HG03045 (cell line): ENCODE data around the gene CXCR1.
"Not testable (repeated sequence)": the region's sequence is repeated elsewhere in the genome, so short reads cannot be mapped to it uniquely, and the experiment has no call there.

Source experiments
- ATAC-seq: cut with Tn5 transposase; IDR thresholded peaks from one replicate; pipeline ENCODE4 v1.9.1; 2021; ENCODE audit warnings: mild to moderate bottlenecking, moderate library complexity; ENCODE audit not compliant: unreplicated experiment

CXCR1 gene

DNA sequence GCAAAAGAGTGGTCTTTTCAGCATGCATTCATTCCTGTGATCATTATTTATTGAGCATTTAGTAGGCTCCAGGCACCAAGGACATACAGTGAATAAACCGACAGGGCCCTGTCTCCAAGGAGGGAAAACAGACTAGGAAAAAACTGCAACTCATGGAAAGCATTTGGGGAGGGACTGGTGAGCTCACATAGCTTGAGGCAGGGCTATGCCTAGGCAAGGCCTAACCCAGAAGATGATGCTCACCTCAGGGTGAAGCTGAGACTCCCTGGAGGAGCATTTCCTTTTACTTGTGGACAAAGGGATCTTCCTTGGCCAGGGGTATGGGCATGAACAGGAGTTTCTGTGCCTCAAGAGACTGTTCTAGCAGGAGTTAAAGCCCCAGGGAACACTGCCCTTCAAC lies 3.9 kb downstream of the CXCR1 start:
- ATAC-seq = no peak

- no peak for ATAC-seq
Observed at GRCh38 chr2:218161644-218162043, 5.1 kb downstream of the CXCR1 start.

DNA sequence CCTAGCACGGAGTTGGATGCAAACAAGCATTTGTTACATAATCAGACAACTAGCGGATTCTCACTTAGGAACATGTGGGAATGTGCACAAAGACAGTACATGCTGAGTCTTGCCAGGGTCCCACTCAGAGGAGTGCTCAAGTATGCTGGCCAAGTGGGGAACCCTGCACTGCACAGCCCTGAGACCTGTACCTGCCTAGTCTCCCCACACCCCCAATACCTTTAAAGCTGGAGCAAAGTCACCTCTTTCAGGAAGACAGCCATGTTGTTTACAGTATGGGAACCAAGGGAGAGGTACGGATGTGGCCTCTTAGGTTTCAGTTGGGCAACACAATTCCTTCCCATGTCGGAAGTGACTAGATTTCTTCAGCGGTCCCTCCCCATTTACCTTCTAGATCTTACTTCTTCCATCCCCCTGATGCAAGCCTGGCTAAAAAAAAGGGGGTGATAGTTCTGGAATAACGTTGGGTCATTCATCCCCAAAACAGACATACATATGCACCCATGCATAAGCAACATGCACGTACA lies 10.7 kb downstream of the CXCR1 start:
- ATAC-seq = no peak

GRCh38 chr2:218152777-218153176 lies 14.0 kb downstream of the CXCR1 start:
- no peak for ATAC-seq

- ATAC-seq = no peak
Observed at GRCh38 chr2:218152172-218152571, 14.6 kb downstream of the CXCR1 start.

GRCh38 chr2:218149848-218150440 lies 16.8 kb downstream of the CXCR1 start:
- ATAC-seq = no peak

- no peak for ATAC-seq
Observed at GRCh38 chr2:218149098-218149497, 17.7 kb downstream of the CXCR1 start.

- no peak for ATAC-seq
Observed at GRCh38 chr2:218146056-218146455, 20.7 kb downstream of the CXCR1 start.

DNA sequence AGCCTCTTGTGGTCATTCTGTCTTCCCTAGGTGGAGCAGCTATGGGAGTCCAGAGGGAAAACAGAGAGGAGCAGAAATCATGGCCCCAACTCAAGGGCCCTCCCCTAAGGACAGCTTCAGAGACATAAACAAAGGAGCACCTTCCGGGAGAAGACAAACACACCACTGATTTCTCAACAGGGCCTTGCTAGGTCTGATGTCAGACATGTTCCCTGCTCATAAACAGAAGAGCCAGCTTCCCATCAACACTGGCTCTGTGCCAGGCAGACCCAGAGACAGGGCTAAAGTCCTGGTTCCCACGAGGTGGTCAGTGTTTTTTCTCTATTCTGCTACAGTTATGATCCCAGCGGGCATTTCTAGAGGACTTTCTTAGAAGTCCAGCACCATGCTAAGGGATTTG lies 21.6 kb downstream of the CXCR1 start:
- no peak for ATAC-seq

- ATAC-seq = no peak
Observed at GRCh38 chr2:218138047-218138446, 28.7 kb downstream of the CXCR1 start.

GRCh38 chr2:218137514-218137913 lies 29.2 kb downstream of the CXCR1 start:
- no peak for ATAC-seq

DNA sequence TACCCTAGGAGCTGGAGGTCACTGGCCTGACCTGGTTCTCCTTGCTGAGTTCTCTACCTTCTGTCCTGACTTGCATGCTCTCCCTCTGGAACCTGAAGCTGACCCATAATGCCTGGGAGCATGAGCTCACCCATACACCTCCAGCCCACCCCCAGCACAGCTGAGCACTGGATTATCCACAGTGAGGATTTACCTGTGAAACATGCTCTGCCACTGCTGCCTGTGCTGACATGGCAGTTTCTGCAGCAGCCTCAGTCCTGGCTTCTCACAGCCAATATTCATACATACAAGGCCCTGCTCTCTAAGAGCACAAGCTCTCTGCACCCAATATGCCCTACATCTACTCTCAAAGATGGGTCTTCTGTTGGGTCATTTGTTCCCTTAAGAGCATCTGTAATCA lies 35.9 kb downstream of the CXCR1 start:
- ATAC-seq = no peak

DNA sequence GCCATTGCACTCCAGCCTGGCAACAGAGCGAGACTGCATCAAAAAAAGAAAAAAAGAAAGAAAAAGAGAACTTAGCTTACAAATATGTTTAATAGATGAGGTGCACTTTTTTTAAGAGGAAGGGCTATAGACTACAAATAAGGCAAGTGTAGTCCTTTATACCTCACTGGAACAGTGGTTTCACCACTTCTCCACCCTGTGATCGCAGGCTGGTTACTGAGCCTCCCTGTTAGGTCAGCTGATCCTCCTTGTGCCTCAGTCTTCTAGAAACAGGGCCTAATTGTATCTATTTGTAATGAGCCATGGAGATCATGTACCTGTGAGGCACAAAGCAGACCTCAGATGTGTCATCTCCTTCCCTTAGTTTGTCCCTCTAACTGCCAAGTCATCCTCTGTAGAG lies 36.4 kb downstream of the CXCR1 start:
- ATAC-seq = no peak

DNA sequence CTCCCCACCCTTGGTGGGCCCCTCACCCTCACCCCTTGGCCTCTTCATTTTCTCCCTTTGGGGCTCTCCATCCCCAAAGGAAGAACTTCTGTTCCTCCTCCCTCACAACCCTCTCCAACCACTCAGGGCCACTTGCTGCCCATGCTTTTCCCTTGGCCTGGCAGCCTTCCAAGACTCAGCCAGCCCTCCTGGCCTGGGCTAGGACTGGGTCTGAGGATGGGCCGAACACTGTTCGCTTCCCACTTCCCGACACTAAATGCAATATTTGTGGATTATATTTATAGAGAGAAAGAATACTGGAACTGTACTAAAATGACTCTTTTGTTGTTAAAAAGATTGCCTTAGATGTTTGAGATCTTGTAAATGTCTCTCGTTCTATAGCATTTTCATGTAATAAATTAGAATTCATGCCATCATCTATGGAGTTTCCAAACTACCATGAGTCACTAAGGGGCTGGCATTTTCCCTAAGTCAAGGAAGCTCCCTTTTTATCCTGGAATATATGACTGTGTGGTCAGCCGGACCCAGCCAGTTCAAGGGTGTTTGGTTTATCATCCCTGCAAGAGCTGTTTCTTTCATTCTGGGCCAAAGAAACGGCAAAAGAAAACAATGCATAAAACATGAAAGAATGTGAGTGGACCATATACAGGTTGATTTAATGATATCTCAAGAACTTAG lies 37.2 kb downstream of the CXCR1 start:
- no peak for ATAC-seq

- no peak for ATAC-seq
Observed at GRCh38 chr2:218128781-218129457, 37.8 kb downstream of the CXCR1 start.

- ATAC-seq = no peak
Observed at GRCh38 chr2:218127929-218128455, 38.8 kb downstream of the CXCR1 start.

DNA sequence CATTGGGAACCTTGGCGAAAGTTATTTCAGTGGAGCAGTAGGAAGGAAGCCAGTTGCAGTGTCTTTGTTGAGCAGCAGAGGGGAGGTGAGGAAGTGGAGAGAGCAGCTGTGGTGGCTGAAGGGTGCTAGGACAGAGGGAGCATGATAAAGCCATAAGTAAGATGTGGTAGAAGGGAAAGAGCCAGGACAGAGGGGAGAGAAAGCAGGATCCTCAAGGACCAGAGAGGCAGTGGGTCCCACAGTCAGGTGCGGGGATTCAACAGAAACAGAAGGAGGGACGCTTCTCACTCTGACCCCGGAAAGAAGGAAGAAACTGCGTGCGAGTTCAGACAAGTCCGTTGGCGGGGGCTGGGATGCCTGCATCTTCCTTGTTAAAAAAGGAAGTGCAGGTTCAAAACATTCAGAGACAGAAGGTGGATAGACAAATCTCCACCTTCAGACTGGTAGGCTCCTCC lies 41.1 kb downstream of the CXCR1 start, which contains the start of gene CXCR2:
TSS of gene CXCR2 (plus strand) at position 403 of the 455 bp plus-strand sequence. CDS start 8,774 bp downstream, outside the sequence.
- ATAC-seq = no peak

DNA sequence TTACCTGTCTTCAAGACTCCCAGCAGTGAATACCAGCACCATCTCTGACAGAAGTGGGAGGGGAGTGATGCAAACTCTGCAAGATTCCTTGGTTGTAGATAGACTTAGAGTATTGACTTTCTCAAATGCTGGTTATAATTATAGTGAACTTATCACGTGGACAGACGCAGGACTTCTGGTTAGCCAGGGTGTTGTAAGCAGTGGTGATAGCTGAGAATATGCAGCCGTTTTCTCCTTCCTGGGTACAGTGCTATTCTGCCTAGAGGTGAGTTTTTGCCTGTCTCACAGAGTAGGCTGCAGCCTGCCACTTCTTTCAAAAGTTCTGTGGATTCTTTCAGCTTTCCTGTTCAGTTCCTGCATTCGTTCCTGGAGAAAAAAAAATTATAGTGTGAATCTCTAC lies 41.7 kb downstream of the CXCR1 start:
- no peak for ATAC-seq

- ATAC-seq = no peak
Observed at GRCh38 chr2:218123986-218124385, 42.8 kb downstream of the CXCR1 start.

GRCh38 chr2:218122286-218122685 lies 44.5 kb downstream of the CXCR1 start:
- ATAC-seq = not testable (repeated sequence)

DNA sequence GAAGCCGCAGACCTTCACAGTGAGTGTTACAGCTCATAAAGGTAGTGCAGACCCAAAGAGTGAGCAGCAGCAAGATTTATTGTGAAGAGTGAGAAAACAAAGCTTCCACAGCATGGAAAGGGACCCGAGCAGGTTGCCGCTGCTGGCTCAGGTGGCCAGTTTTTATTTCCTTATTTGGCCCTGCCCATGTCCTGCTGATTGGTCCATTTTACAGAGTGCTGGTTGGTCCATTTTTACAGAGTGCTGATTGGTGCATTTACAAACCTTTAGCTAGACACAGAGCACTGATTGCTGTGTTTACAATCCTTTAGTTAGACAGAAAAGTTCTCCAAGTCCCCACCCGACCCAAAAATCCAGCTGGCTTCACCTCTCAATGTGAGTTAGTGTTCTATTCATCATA lies 45.0 kb downstream of the CXCR1 start:
- not testable (repeated sequence) for ATAC-seq
